Lung microvascular endothelial cell (primary cell): ENCODE results near the gene MACF1. TPM values are rescaled to one million over a fixed set of nuclear protein-coding genes. Genes with fewer than 3 reads are reported as not detected.
A peak's percentile ranks its signal among the peaks of the same experiment; 100 is the strongest.

ENCODE experiments used
- DNase-seq, 2 donors: peaks; one replicate each; pipeline versions ENCODE4 v3.0.0 to v3.0.0-alpha.2; 2010; ENCODE audit warnings: low read depth in 2 of 2
- total RNA-seq: library from RNA; depleted of rRNA; stranded (reverse); fragments of >200 nt; gene quantifications from 2 replicates; pipeline ENCODE4 v1.2.1, GENCODE V29; 2014

Gene MACF1
- total RNA-seq, 1 donor from 2014 or later = 392 TPM

GRCh38 chr1:39295901-39296300 lies 91.4 kb downstream of the MACF1 start:
- no peak for DNase-seq

- no peak for DNase-seq
These were observed 93.1 kb downstream of the MACF1 start for GRCh38 chr1:39297551-39297950.

GRCh38 chr1:39301606-39302005 lies 97.1 kb downstream of the MACF1 start:
- no peak for DNase-seq

- DNase-seq = no peak
These were observed 101.1 kb downstream of the MACF1 start for GRCh38 chr1:39305555-39305954.

GRCh38 chr1:39310015-39310414 lies 105.5 kb downstream of the MACF1 start:
- DNase-seq = no peak

GRCh38 chr1:39310691-39311090 lies 106.2 kb downstream of the MACF1 start:
- no peak for DNase-seq

GRCh38 chr1:39317111-39317510 lies 112.6 kb downstream of the MACF1 start:
- DNase-seq = peak in 1 of 2 donors; percentile 7

GRCh38 chr1:39317910-39318633 lies 113.6 kb downstream of the MACF1 start:
- DNase-seq = peak; percentile 91 to 95

GRCh38 chr1:39321979-39322378 lies 117.5 kb downstream of the MACF1 start:
- DNase-seq = no peak

GRCh38 chr1:39322431-39322830 lies 117.9 kb downstream of the MACF1 start:
- DNase-seq = no peak

- DNase-seq = no peak
These were observed 120.4 kb downstream of the MACF1 start for GRCh38 chr1:39324888-39325287.

- peak in 1 of 2 donors; percentile 21 for DNase-seq
These were observed 122.3 kb downstream of the MACF1 start for GRCh38 chr1:39326836-39327235.

- DNase-seq = no peak
These were observed 123.6 kb downstream of the MACF1 start for GRCh38 chr1:39328095-39328494.

- DNase-seq = no peak
These were observed 124.2 kb downstream of the MACF1 start for GRCh38 chr1:39328586-39329121.

- DNase-seq = peak in 1 of 2 donors; percentile 82
These were observed 127.2 kb downstream of the MACF1 start for GRCh38 chr1:39331647-39332046.

- DNase-seq = peak; percentile 8 to 20
These were observed 127.8 kb downstream of the MACF1 start for GRCh38 chr1:39332291-39332690.

- no peak for DNase-seq
These were observed 128.3 kb downstream of the MACF1 start for GRCh38 chr1:39332828-39333227.

- DNase-seq = peak in 1 of 2 donors; percentile 39
These were observed 128.8 kb downstream of the MACF1 start for GRCh38 chr1:39333296-39333695.

- no peak for DNase-seq
These were observed 130.7 kb downstream of the MACF1 start for GRCh38 chr1:39335216-39335615.

- no peak for DNase-seq
These were observed 132.6 kb downstream of the MACF1 start for GRCh38 chr1:39337067-39337466.

GRCh38 chr1:39342776-39343175 lies 138.3 kb downstream of the MACF1 start:
- no peak for DNase-seq

- peak in 1 of 2 donors; percentile 10 for DNase-seq
These were observed 140.1 kb downstream of the MACF1 start for GRCh38 chr1:39344394-39345154.

GRCh38 chr1:39346872-39347271 lies 142.4 kb downstream of the MACF1 start:
- DNase-seq = no peak
